Endothelial cell of umbilical vein (primary cell): Measurements from ENCODE around the gene MR1. TPM values are rescaled to one million over a fixed set of nuclear protein-coding genes. Genes with fewer than 3 reads are reported as not detected.

Experiments used
- BruUV-seq: library from RNA; stranded (reverse); fragments of 400-500 nt; replicated peaks from 2 replicates; lab custom pipeline; 2021; lab: Mats Ljungman, UMichigan
- CTCF ChIA-PET: fragments of 300-600, 350-600 bp; sonication (Branson Sonifier 250); formaldehyde crosslinking; loops from one replicate; lab custom pipeline; 2021; ENCODE audit warnings: antibody characterized with exemption, inconsistent platforms; lab: Charles Lee
- POLR2A ChIA-PET: fragments of 300-600, 350-600 bp; sonication (Branson Sonifier 250); formaldehyde crosslinking; loops from one replicate; lab custom pipeline; 2021; ENCODE audit warnings: antibody characterized with exemption, inconsistent platforms; lab: Charles Lee
- DNase-seq: peaks from one replicate; pipeline ENCODE4 v3.0.0-alpha.2; 2011; ENCODE audit warnings: low read depth, low spot score
- FAIRE-seq: peaks from 2 replicates; lab custom pipeline; 2011; peaks lifted over from hg19 to GRCh38; lab: Jason Lieb, UNC
- H2AFZ ChIP-seq: 2 replicates; pipeline ENCODE4 v1.6.0; 2012; ENCODE audit warnings: low read depth, low read length, control low read depth, inconsistent platforms
- H3K27ac ChIP-seq: 2 replicates; pipeline ENCODE4 v1.5.1; 2011; ENCODE audit warnings: low read depth, mild to moderate bottlenecking, control low read depth, low read length, moderate library complexity; ENCODE audit not compliant: insufficient read depth
- H3K27me3 ChIP-seq, 2 experiments: 2 replicates each; pipeline versions ENCODE4 v1.6.0 to v1.6.1; 2011; ENCODE audit warnings: low read length in 2 of 2, mixed read lengths in 1 of 2; ENCODE audit not compliant: control insufficient read depth in 2 of 2, insufficient read depth in 2 of 2
- H3K36me3 ChIP-seq, 2 experiments: 2 replicates in 1 of 2; 3 replicates in 1 of 2; pipeline ENCODE4 v1.5.1; 2011; ENCODE audit warnings: low read length in 2 of 2, mild to moderate bottlenecking in 1 of 2, moderate library complexity in 1 of 2; ENCODE audit not compliant: control insufficient read depth in 2 of 2, insufficient read depth in 2 of 2; ENCODE audit errors: extremely low read depth in 1 of 2
- H3K4me1 ChIP-seq: 3 replicates; pipeline ENCODE4 v1.5.1; 2011; ENCODE audit warnings: mild to moderate bottlenecking, low read length; ENCODE audit not compliant: control insufficient read depth, insufficient read depth; ENCODE audit errors: extremely low read depth
- H3K4me2 ChIP-seq: 2 replicates; pipeline ENCODE4 v1.6.1; 2011; ENCODE audit warnings: low read length, control low read depth, mixed read lengths; ENCODE audit not compliant: insufficient read depth
- H3K4me3 ChIP-seq, 3 experiments: fragments of 200-600 bp in 1 of 3; sonication (generic), shearing (Covaris generic) in 1 of 3; replicated peaks in 1 of 3; 2 replicates each; pipeline ENCODE4 v1.5.1; 2011 to 2016; ENCODE audit warnings: control low read depth in 3 of 3, low read length in 3 of 3, mild to moderate bottlenecking in 2 of 3, inconsistent platforms in 1 of 3, low read depth in 1 of 3, moderate library complexity in 1 of 3; ENCODE audit not compliant: insufficient read depth in 1 of 3
- H3K79me2 ChIP-seq: 2 replicates; pipeline ENCODE4 v1.6.0; 2012; ENCODE audit warnings: low read length, inconsistent platforms; ENCODE audit not compliant: control insufficient read depth, insufficient read depth
- H3K9ac ChIP-seq: replicated peaks from 2 replicates; pipeline ENCODE3; 2011; ENCODE audit warnings: low read length, control low read depth; ENCODE audit not compliant: insufficient read depth; ENCODE audit errors: extremely low read depth
- H3K9me1 ChIP-seq: replicated peaks from 3 replicates; pipeline ENCODE4 v1.6.0; 2011; ENCODE audit warnings: mild to moderate bottlenecking, low read length; ENCODE audit not compliant: control insufficient read depth, insufficient read depth; ENCODE audit errors: extremely low read depth
- H3K9me3 ChIP-seq: replicated peaks from 2 replicates; pipeline ENCODE4 v1.5.1; 2012; ENCODE audit warnings: low read length, inconsistent platforms; ENCODE audit not compliant: control insufficient read depth, insufficient read depth
- H4K20me1 ChIP-seq: replicated peaks from 2 replicates; pipeline ENCODE3; 2011; ENCODE audit warnings: mild to moderate bottlenecking, low read length; ENCODE audit not compliant: control insufficient read depth, insufficient read depth; ENCODE audit errors: extremely low read depth
- CTCF ChIP-seq, 2 donors: IDR thresholded peaks; 1 replicate in 1 of 2; 2 replicates in 1 of 2; pipeline ENCODE4 v1.5.1; 2011; ENCODE audit warnings: low read length in 2 of 2, mild to moderate bottlenecking in 2 of 2, moderate library complexity in 2 of 2, control low read depth in 1 of 2, inconsistent platforms in 1 of 2, low read depth in 1 of 2; ENCODE audit not compliant: insufficient read depth in 1 of 2; ENCODE audit errors: extremely low read depth in 1 of 2
- EZH2 ChIP-seq: IDR thresholded peaks from 2 replicates; pipeline ENCODE4 v1.6.1; 2012; ENCODE audit warnings: borderline replicate concordance, low read depth, mild to moderate bottlenecking, moderate library complexity, low read length, inconsistent platforms; ENCODE audit not compliant: severe bottlenecking
- FOS ChIP-seq: IDR thresholded peaks from 2 replicates; pipeline ENCODE4 v1.6.1; 2011; ENCODE audit warnings: mild to moderate bottlenecking, low read length, moderate library complexity, borderline replicate concordance; ENCODE audit not compliant: insufficient read depth
- GATA2 ChIP-seq: IDR thresholded peaks from 2 replicates; pipeline ENCODE4 v1.7.0; 2011; ENCODE audit warnings: low read depth, mild to moderate bottlenecking, moderate library complexity, mixed read lengths, low read length; ENCODE audit not compliant: insufficient read length, insufficient read depth
- JUN ChIP-seq: IDR thresholded peaks from 2 replicates; pipeline ENCODE4 v1.6.1; 2011; ENCODE audit warnings: borderline replicate concordance, low read depth; ENCODE audit not compliant: insufficient read length, insufficient read depth
- MAX ChIP-seq: IDR thresholded peaks from 2 replicates; pipeline ENCODE4 v1.6.1; 2011; ENCODE audit not compliant: insufficient read depth, insufficient read length
- MYC ChIP-seq: IDR thresholded peaks from one replicate; pipeline ENCODE4 v1.6.1; 2011; ENCODE audit warnings: mild to moderate bottlenecking, low read depth, low read length
- POLR2A ChIP-seq: IDR thresholded peaks from 2 replicates; pipeline ENCODE4 v1.6.1; 2012; ENCODE audit warnings: low read depth, mild to moderate bottlenecking, control low read depth, low read length
- POLR2AphosphoS5 ChIP-seq: IDR thresholded peaks from 2 replicates; pipeline ENCODE4 v1.6.1; 2012; ENCODE audit warnings: low read depth, mild to moderate bottlenecking, control low read depth, low read length, moderate library complexity; ENCODE audit not compliant: insufficient read depth
- dilution Hi-C: fragments of 300-500 bp; cut with MboI; formaldehyde crosslinking; loops from one replicate; pipeline ENCODE4 v1.15.0; 2019; ENCODE audit warnings: low sequenced_read_pairs; ENCODE audit not compliant: extremely low pct_ligation_motif_present
- intact Hi-C: fragments of 100-400 bp; cut with micrococcal nuclease; formaldehyde crosslinking; loops from one replicate; pipeline ENCODE4 v1.10.0; 2022
- polyA plus RNA-seq, 4 experiments: library from polyadenylated mRNA; depleted of rRNA in 3 of 4; stranded (reverse) in 3 of 4; unstranded in 1 of 4; fragments of >200 nt; gene quantifications; 2 replicates each; pipeline versions ENCODE4 v1.2.1 to v1.2.3, GENCODE V29; 2011 to 2012; ENCODE audit warnings: missing spikeins in 1 of 4
- total RNA-seq: library from RNA; stranded (reverse); gene quantifications from 2 replicates; pipeline ENCODE4 v1.2.3, GENCODE V29; 2021

The MR1 gene
- total and polyA plus RNA-seq, 2 donors (not counting 3 experiments of a cell fraction or from before 2014, with no cell fraction given) = 1.3 to 2.5 TPM

- Histone ChIP-seq H4K20me1 (peaks cover 27% of the 10 kb centered on the region), H3K4me2 (no peak overlapping the region), H3K9ac (no peak overlapping the region), H3K4me1 (no peaks in the 10 kb centered on the region), H3K27ac (no peak overlapping the region), H3K27me3 (no peaks in the 10 kb centered on the region), H3K36me3 (no peaks in the 10 kb centered on the region), H3K79me2 (peaks cover 89% of the 10 kb centered on the region), H3K9me3 (no peaks in the 10 kb centered on the region), H2AFZ (no peak overlapping the region), H3K4me3 (no peak overlapping the region), H3K9me1 (no peaks in the 10 kb centered on the region)
- dilution Hi-C loops (no loop called here), intact Hi-C loops (no loop called here)
- ChIA-PET CTCF (interaction anchor here (1.0 kb wide), 1 partner anchor 9 kb away, joined by 3 read pairs; no protein-coding TSS in a partner anchor), POLR2A (interaction anchor here (0.7 kb wide), 1 partner anchor 557 kb away, joined by 3 read pairs; no protein-coding TSS in a partner anchor)
- no peak for DNase-seq
- no TSS peak for BruUV-seq
- TF ChIP-seq FOS = no peak
- no peak for TF ChIP-seq GATA2
- TF ChIP-seq CTCF (IDR thresholded peaks at IDR 0.05; ENCODE audit: extremely low read depth in 1 of 2, insufficient read depth in 1 of 2, low read depth in 1 of 2, low read length in 2 of 2) = no peak
- no peak for TF ChIP-seq JUN
- TF ChIP-seq POLR2AphosphoS5 = no peak
- TF ChIP-seq POLR2A = no peak
- no peak for TF ChIP-seq EZH2
- no peak for TF ChIP-seq MAX
- TF ChIP-seq MYC = no peak
- FAIRE-seq = no peak
Observed at GRCh38 chr1:181014477-181015250, 19.1 kb upstream of the MR1 start.
